ENCODE data around the gene PKM. TPM values are rescaled to one million over a fixed set of nuclear protein-coding genes. Genes with fewer than 3 reads are reported as not detected.
"Not testable (repeated sequence)": the region's sequence is repeated elsewhere in the genome, so short reads cannot be mapped to it uniquely, and the experiment has no call there.

Gene PKM
- total RNA-seq, 1 experiment from 2014 or later, result 828 TPM

GRCh38 chr15:72173864-72174550 lies 57.0 kb downstream of the PKM start:
- peaks cover 16% of the 10 kb centered on the region for H3K4me1 Mint-ChIP-seq (ENCODE audit: insufficient read depth, unreplicated experiment)
- H3K36me3 Mint-ChIP-seq (ENCODE audit: insufficient read depth, unreplicated experiment), result no peaks in the 10 kb centered on the region
- POLR2A ChIA-PET, result interaction anchor here (0.8 kb wide), 1 partner anchor 18 kb away, joined by 3 read pairs; no protein-coding TSS in a partner anchor
- no TSS peak for BruUV-seq (replicated peaks)
- H3K4me3 Mint-ChIP-seq (ENCODE audit: unreplicated experiment), result no peak overlapping the region
- no peak for TF ChIP-seq CTCF (IDR thresholded peaks at IDR 0.05; ENCODE audit: unreplicated experiment)
- intact Hi-C loops (cut with micrococcal nuclease), result no loop called here
- no peaks in the 10 kb centered on the region for H3K9me3 Mint-ChIP-seq (ENCODE audit: unreplicated experiment)
- CTCF ChIA-PET, result interaction anchor here (2.2 kb wide), 1 partner anchor 18 kb away, joined by 7 read pairs; no protein-coding TSS in a partner anchor
- H3K27me3 Mint-ChIP-seq (ENCODE audit: insufficient read depth, unreplicated experiment), result no peaks in the 10 kb centered on the region
- H3K27ac Mint-ChIP-seq (ENCODE audit: low read depth, unreplicated experiment), result peak overlapping the region; percentile 39
- DNase-seq (ENCODE audit: unreplicated experiment), result no peak

- no peaks in the 10 kb centered on the region for H3K36me3 Mint-ChIP-seq (ENCODE audit: insufficient read depth, unreplicated experiment)
- H3K27ac Mint-ChIP-seq (ENCODE audit: low read depth, unreplicated experiment), result no peak overlapping the region
- intact Hi-C loops (cut with micrococcal nuclease), result no loop called here
- no peak for DNase-seq (ENCODE audit: unreplicated experiment)
- CTCF ChIA-PET, result interaction anchor here (2.2 kb wide), 1 partner anchor 17 kb away, joined by 7 read pairs; no protein-coding TSS in a partner anchor
- no peak for TF ChIP-seq CTCF (IDR thresholded peaks at IDR 0.05; ENCODE audit: unreplicated experiment)
- POLR2A ChIA-PET, result interaction anchor here (0.6 kb wide), 1 partner anchor 30 kb away, joined by 3 read pairs; no protein-coding TSS in a partner anchor
- H3K4me3 Mint-ChIP-seq (ENCODE audit: unreplicated experiment), result no peak overlapping the region
- H3K4me1 Mint-ChIP-seq (ENCODE audit: insufficient read depth, unreplicated experiment), result peaks cover 22% of the 10 kb centered on the region
- BruUV-seq (replicated peaks), result no TSS peak
- no peaks in the 10 kb centered on the region for H3K27me3 Mint-ChIP-seq (ENCODE audit: insufficient read depth, unreplicated experiment)
- no peaks in the 10 kb centered on the region for H3K9me3 Mint-ChIP-seq (ENCODE audit: unreplicated experiment)
Measured at GRCh38 chr15:72173401-72173800, 57.6 kb downstream of the PKM start.

GRCh38 chr15:72172796-72173195 lies 58.2 kb downstream of the PKM start:
- TF ChIP-seq CTCF (IDR thresholded peaks at IDR 0.05; ENCODE audit: unreplicated experiment), result no peak
- Mint-ChIP-seq H3K4me3 (ENCODE audit: unreplicated experiment) (no peak overlapping the region), H3K27me3 (ENCODE audit: insufficient read depth, unreplicated experiment) (no peaks in the 10 kb centered on the region), H3K9me3 (ENCODE audit: unreplicated experiment) (no peaks in the 10 kb centered on the region), H3K4me1 (ENCODE audit: insufficient read depth, unreplicated experiment) (peaks cover 28% of the 10 kb centered on the region), H3K36me3 (ENCODE audit: insufficient read depth, unreplicated experiment) (no peaks in the 10 kb centered on the region), H3K27ac (ENCODE audit: low read depth, unreplicated experiment) (no peak overlapping the region)
- POLR2A ChIA-PET, result interaction anchor here (0.6 kb wide), 1 partner anchor 30 kb away, joined by 3 read pairs; no protein-coding TSS in a partner anchor
- intact Hi-C loops (cut with micrococcal nuclease), result no loop called here
- no TSS peak for BruUV-seq (replicated peaks)
- DNase-seq (ENCODE audit: unreplicated experiment), result no peak
- CTCF ChIA-PET, result interaction anchor here (0.6 to 2.2 kb wide), 2 partner anchors 17 to 50 kb away, joined by 3 to 7 read pairs; no protein-coding TSS in a partner anchor

- intact Hi-C loops (cut with micrococcal nuclease); CTCF ChIA-PET; H3K27me3 Mint-ChIP-seq (ENCODE audit: insufficient read depth, unreplicated experiment); H3K9me3 Mint-ChIP-seq (ENCODE audit: unreplicated experiment); H3K36me3 Mint-ChIP-seq (ENCODE audit: insufficient read depth, unreplicated experiment); H3K27ac Mint-ChIP-seq (ENCODE audit: low read depth, unreplicated experiment); H3K4me3 Mint-ChIP-seq (ENCODE audit: unreplicated experiment); BruUV-seq (replicated peaks): not testable (repeated sequence)
- DNase-seq (ENCODE audit: unreplicated experiment), result peak; percentile 59
- POLR2A ChIA-PET, result interaction anchor here (0.6 kb wide), 1 partner anchor 12 kb away, joined by 3 read pairs; no protein-coding TSS in a partner anchor
- H3K4me1 Mint-ChIP-seq (ENCODE audit: insufficient read depth, unreplicated experiment), result peaks cover 34% of the 10 kb centered on the region
Measured at GRCh38 chr15:72171978-72172377, 59.0 kb downstream of the PKM start.

All from MCF 10A (cell line).